Right kidney (tissue), 1 donor: ENCODE measurements around the gene NHERF1.

Experiments used
- DNase-seq: peaks from one replicate; pipeline ENCODE4 v3.0.0-alpha.2; 2016

Gene NHERF1

GRCh38 chr17:74782571-74782970 lies 34.1 kb downstream of the NHERF1 start:
- no peak for DNase-seq

DNA sequence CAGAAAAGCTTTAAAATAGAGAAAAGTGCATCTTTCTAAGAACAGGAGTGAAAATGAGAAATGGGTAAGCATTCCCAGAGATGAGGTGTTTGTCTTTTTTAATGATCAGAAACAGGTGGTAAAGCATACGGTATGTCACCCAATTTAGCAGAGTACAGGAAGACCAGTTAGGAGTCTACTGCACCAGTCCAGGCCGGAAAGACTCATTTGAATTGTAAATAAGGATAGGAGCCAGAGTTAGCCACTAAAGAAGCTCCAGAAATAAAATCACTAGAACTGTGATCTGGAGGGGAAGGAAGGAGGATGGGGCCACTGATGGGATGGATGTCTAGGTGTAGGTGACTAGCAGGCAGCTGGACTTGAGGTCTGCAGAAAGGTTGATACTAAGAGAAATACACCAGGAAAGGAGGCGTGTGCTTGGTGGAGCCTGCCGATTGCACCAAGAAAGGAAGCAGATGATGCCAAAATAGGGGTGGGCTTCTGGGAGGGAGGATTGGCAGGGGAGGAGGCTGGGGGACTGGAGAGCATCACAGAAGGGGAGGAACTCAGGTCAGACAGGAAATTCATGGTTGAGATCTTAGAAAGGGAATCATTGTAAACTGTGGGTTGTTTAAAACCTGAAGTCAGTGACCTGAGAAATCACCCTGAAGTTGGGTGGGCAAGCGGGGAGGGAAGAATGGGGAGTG lies 35.8 kb downstream of the NHERF1 start:
- DNase-seq: no peak

- no peak for DNase-seq
These were observed 36.9 kb downstream of the NHERF1 start for GRCh38 chr17:74785096-74785980.

- no peak for DNase-seq
These were observed 37.5 kb downstream of the NHERF1 start for GRCh38 chr17:74785981-74786360.

DNA sequence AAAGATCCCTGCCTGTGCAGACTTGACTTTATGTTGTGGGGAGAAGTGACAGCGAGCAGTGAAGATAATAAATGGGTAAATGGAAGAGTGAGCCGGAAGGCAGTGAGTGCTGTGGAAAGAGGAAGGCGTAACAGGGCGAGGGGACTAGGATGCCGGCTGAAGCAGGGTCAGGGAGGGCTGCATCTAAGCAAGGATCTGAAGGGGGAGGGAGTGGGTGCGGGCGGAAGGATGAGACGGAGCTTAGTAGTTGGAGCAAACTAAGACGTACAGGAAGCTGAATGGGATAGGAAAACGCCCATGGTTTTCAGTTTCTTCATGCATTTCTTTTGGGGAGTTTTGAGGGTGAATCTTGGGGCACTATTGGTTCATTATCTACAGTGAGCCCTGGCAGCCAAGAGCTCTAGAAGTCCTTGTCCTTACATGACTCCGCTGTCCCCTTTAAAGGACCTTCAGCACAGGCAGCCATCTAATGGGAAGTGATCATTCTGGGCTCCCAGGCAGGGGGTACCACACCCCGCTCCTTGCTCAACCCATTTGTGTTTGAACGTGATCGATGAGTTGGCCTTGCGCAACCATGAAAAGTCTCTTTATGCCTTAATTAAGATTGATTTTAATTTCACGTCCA lies 38.1 kb downstream of the NHERF1 start:
- DNase-seq: no peak

- no peak for DNase-seq
These were observed 42.0 kb downstream of the NHERF1 start for GRCh38 chr17:74790161-74791058.

DNA sequence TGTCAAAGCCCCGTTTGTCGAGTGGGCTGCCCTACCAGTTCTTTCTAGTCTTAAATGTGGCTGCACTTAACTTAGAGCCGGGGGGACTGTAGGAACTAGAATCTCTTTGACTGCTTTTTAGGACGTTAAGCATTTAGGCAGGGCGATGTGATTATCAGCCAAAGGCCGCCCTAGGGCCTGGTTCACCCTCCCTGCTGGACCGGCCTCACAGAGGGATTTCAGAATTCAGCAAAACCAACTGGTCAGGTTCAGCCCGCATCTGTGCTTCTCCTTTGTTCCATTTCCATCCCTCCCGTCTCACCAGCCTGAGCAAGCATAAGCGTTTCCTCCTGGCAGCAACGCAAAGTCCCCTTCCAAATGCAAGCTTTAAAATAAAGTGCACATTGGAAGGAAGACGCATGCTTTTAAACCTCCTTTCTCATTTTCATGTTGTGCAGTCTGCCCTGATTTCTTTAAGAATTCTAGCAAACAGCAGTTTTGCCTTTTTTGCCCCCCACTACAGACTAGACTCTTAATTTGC lies 44.2 kb downstream of the NHERF1 start:
- DNase-seq: no peak

DNA sequence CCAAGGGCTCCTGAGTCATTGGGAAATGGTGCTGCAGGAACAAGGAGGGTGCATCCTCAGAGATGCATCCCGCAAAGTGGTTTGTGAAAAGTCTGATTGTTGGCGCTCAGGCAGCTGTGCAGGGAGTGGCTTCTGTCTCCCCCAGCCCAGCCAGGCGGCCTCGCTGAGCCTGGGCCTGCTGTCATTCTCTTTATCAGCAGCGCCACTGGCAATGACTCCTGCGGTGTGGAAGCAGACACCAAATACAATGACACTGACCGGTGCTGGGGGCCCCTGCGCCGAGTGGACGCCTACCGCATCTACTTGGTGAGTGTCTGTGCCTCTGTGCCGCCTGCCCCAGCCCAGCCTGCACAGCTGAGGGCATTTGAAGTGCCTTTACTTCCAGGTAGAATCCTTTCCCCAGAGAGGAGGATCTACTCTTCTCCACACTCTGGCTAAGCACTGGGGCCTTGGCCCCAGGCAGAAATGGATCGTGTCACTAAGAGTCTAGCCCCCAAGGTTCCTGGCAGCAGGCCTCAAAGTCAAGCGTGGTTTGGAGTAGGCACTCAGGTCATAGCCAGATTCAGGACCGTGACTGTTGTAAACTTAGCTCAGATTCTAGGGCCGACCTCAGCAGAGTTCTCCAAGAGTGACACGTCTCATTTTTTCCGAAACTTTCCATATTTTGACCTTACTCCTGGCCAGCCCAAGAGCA lies 47.0 kb downstream of the NHERF1 start:
- DNase-seq: no peak

DNA sequence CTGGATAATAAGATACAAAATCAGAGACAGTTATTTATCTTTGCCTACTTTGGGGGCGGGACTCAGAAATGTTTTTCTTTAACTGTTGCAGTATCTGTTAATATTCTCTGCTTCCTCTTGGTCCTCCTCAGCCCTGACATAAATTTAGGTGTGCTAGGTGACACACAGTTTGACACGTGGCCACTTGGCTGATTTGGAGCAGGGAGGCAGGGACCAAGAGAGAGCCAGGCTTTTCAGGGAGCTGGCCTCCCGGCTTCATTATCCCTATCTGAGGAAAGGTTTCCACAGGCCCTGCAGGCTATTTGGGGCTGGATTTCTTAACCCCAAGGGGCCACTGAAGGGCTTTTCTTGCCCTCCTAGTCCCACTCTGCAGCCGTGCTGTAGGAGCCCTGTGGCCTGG lies 47.8 kb downstream of the NHERF1 start:
- DNase-seq: no peak

GRCh38 chr17:74796866-74797265 lies 48.4 kb downstream of the NHERF1 start:
- no peak for DNase-seq

DNA sequence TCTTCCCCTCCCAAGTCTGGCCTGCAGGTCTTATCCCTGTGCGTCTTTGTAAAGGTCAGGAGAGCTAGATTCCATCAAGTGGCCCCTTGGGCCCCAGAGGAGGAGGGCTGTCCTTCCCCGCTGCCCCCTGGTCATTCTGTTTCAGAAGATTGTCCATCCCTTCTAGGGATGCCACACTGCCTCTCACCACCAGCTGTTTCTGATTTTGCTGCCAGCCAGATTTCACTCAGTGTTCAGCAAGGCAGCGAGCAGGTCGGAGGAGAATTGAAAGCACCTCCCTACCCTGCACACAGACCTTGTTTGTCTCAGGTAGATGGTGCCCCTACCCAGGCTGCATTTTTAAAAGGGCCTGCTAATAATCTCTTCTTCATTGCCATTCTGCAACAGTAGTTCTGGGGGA lies 49.4 kb downstream of the NHERF1 start:
- DNase-seq: no peak

DNA sequence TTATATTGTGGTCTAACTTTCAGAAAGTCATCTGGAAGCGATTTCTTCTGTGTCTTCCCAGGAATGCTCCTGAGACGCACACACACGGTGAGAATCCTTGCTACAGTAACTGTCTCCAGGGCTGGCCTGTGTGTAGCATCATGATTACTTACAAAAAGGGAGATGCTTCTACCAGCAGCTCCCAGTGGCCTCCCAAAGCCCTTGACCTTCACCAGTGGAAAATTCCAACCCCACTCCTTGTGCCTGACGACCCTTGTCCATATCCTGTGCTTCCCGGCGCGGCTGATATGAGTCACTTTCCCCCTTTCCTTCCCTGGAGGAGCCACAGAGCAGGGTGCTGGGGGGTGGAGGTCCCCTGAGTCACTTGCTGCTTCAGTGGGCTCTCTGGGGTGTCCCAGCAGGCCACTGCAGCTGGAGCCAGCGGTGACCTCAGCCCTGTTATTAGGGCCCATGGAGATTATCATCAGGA lies 49.8 kb downstream of the NHERF1 start:
- DNase-seq: no peak

DNA sequence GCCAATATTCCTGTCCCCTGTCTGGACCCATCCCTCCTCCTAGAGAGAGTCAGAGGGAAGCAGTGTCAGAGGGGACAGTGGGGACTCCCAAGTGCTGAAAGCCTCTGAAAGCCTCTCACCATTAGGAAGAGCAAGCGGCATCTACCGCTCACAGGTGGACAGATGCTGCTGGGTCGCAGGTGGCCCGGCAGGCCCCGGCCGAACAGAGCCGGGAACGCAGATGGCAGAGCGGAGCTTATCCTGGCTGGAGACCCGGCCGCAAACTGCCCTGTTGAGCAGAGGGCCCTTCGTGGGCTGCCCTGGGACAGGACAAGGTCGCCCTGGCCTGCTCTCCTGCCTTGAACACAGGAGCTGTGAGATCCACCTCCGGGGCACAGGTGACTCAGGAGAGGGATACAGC lies 50.7 kb downstream of the NHERF1 start:
- DNase-seq: no peak

- no peak for DNase-seq
These were observed 52.1 kb downstream of the NHERF1 start for GRCh38 chr17:74800531-74800930.

GRCh38 chr17:74801896-74802295 lies 53.5 kb downstream of the NHERF1 start:
- no peak for DNase-seq

GRCh38 chr17:74803388-74803930 lies 55.0 kb downstream of the NHERF1 start:
- no peak for DNase-seq

DNA sequence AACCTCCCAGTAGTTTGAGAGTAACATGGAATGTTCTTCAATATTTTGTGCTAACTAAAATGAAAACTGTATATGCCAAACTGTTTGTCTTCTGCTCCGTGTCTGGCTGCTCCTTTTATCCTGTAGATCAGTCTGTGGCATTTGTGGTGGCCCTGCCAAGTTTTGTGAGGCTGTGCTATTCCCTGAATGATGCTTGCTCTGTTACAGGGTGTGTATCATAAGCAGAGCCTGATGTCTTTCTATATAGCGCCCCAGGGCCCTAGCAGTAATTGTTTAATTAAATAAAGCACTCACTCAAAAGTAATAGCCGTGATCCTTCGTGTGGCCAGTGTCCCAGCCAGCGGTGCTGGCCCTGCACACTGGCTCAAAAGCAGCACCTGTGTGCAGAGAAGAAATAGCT lies 55.5 kb downstream of the NHERF1 start:
- no peak for DNase-seq

DNA sequence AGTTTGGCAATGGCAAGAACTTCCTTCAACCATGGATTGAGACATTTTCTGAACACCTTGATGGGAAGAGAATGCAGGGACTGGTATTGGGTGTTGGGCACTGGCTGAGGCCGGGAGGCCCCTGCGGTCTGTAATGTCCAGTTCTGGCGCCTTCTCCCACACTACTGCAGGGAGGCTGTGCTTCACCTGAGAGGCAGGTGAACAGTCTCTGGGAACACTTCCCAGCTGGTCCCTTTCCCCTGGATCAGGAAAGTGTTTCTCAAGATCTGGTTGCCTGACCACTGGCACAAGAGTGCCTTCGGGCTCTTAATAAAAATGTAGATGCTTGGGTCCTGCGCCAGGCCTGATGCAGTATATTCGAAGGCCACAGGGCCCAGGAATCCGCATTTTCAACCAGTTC lies 56.3 kb downstream of the NHERF1 start:
- DNase-seq: no peak

DNA sequence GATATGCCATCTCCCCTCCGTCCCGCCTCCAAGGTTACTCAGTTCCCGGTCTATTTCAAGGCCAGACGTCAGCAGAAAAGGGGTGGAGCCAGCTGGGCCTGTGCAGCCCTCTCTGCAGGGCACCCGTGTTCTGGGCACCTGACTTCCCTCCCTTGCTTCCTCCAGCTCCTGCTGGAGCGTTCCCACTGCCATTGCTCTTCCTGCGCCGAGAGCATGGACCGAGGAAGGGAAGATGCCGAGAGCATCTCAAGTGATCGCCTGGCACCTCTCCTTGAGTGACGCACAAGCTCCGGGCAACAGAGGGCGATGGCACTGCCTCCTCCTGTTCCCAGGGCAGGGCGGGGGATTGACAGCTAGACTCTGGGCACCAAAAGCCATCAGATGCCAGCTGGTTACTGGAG lies 57.2 kb downstream of the NHERF1 start:
- DNase-seq: no peak

- no peak for DNase-seq
These were observed 57.9 kb downstream of the NHERF1 start for GRCh38 chr17:74806334-74806733.

GRCh38 chr17:74807441-74807840 lies 59.0 kb downstream of the NHERF1 start:
- no peak for DNase-seq
